ENCODE data around the gene RND2. TPM values are rescaled to one million over a fixed set of nuclear protein-coding genes. Genes with fewer than 3 reads are reported as not detected.
"Not testable (repeated sequence)": the region's sequence is repeated elsewhere in the genome, so short reads cannot be mapped to it uniquely, and the experiment has no call there.

RND2 gene
- total and polyA plus RNA-seq, 2 donors (not counting 1 experiment from before 2014, with no cell fraction given), result 0.54 to 0.99 TPM

GRCh38 chr17:42997390-42997983, 27.5 kb upstream of the RND2 start:
- no peak for DNase-seq (ENCODE audit: low read depth in 2 of 2)
- Histone ChIP-seq H3K4me3 (replicated peaks in 1 of 4; ENCODE audit: control extremely low read depth in 1 of 4, insufficient read depth in 1 of 4, low read depth in 3 of 4, low read length in 4 of 4) (peak overlapping the region; percentile 6 to 46 (median 28)), H3K79me2 (ENCODE audit: control insufficient read depth, insufficient read depth, low read length) (peaks cover 26% of the 10 kb centered on the region), H4K20me1 (ENCODE audit: control insufficient read depth, extremely low read depth, insufficient read depth, low read length) (peaks cover 2% of the 10 kb centered on the region), H3K4me1 (ENCODE audit: control insufficient read depth, extremely low read depth, insufficient read depth, low read length) (peaks cover 11% of the 10 kb centered on the region), H3K9ac (ENCODE audit: insufficient read depth, low read length) (no peak overlapping the region), H3K27ac (ENCODE audit: insufficient read depth, low read length) (peak overlapping the region; percentile 17), H3K9me3 (ENCODE audit: control insufficient read depth, insufficient read depth, low read depth, low read length) (no peaks in the 10 kb centered on the region), H3K27me3 (ENCODE audit: control insufficient read depth, insufficient read depth, low read length) (no peaks in the 10 kb centered on the region), H2AFZ (ENCODE audit: low read length) (peak overlapping the region; percentile 90), H3K36me3 (ENCODE audit: control insufficient read depth, insufficient read depth, low read length) (peaks cover 11% of the 10 kb centered on the region), H3K4me2 (ENCODE audit: extremely low read depth, insufficient read depth, low read length) (peak overlapping the region; percentile 91)
- no peak for TF ChIP-seq EZH2 (IDR thresholded peaks at IDR 0.05; ENCODE audit: low read length, missing control alignments)

GRCh38 chr17:42997984-42998938, 26.8 kb upstream of the RND2 start, which contains the start of gene RPL27:
TSS of gene RPL27 (plus strand) at chr17:42998419. CDS start at chr17:42998751, 332 bp downstream.
- peak within 1 kb of the TSS; percentile 77 to 99 (median 86) for H3K4me3 ChIP-seq (replicated peaks in 1 of 4; ENCODE audit: control extremely low read depth in 1 of 4, insufficient read depth in 1 of 4, low read depth in 3 of 4, low read length in 4 of 4)
- H3K27me3 ChIP-seq (ENCODE audit: control insufficient read depth, insufficient read depth, low read length), result no peaks in the 10 kb centered on the region
- H3K27ac ChIP-seq (ENCODE audit: insufficient read depth, low read length), result peak within 1 kb of the TSS; percentile 95
- H3K36me3 ChIP-seq (ENCODE audit: control insufficient read depth, insufficient read depth, low read length), result peaks cover 16% of the 10 kb centered on the region
- H4K20me1 ChIP-seq (ENCODE audit: control insufficient read depth, extremely low read depth, insufficient read depth, low read length), result peaks cover 2% of the 10 kb centered on the region
- DNase-seq (ENCODE audit: low read depth in 2 of 2), result peak; percentile 100
- H3K9ac ChIP-seq (ENCODE audit: insufficient read depth, low read length), result peak within 1 kb of the TSS; percentile 85
- TF ChIP-seq EZH2 (IDR thresholded peaks at IDR 0.05; ENCODE audit: low read length, missing control alignments), result no peak
- TF ChIP-seq CTCF (conservative IDR thresholded peaks at IDR 0.05 in 1 of 2, IDR thresholded peaks at IDR 0.05 in 1 of 2; ENCODE audit: low read depth in 1 of 2, low read length in 2 of 2), result peak; percentile 84 to 89
- H3K9me3 ChIP-seq (ENCODE audit: control insufficient read depth, insufficient read depth, low read depth, low read length), result no peaks in the 10 kb centered on the region
- peaks cover 28% of the 10 kb centered on the region for H3K79me2 ChIP-seq (ENCODE audit: control insufficient read depth, insufficient read depth, low read length)
- H3K4me2 ChIP-seq (ENCODE audit: extremely low read depth, insufficient read depth, low read length), result peak within 1 kb of the TSS; percentile 99
- peaks cover 11% of the 10 kb centered on the region for H3K4me1 ChIP-seq (ENCODE audit: control insufficient read depth, extremely low read depth, insufficient read depth, low read length)
- H2AFZ ChIP-seq (ENCODE audit: low read length), result peak within 1 kb of the TSS; percentile 90

- peak overlapping the region; percentile 85 for H3K9ac ChIP-seq (ENCODE audit: insufficient read depth, low read length)
- H3K27ac ChIP-seq (ENCODE audit: insufficient read depth, low read length), result peak overlapping the region; percentile 95
- peak overlapping the region; percentile 99 for H3K4me2 ChIP-seq (ENCODE audit: extremely low read depth, insufficient read depth, low read length)
- DNase-seq (ENCODE audit: low read depth in 2 of 2), result no peak
- TF ChIP-seq CTCF (conservative IDR thresholded peaks at IDR 0.05 in 1 of 2, IDR thresholded peaks at IDR 0.05 in 1 of 2; ENCODE audit: low read depth in 1 of 2, low read length in 2 of 2), result no peak
- TF ChIP-seq EZH2 (IDR thresholded peaks at IDR 0.05; ENCODE audit: low read length, missing control alignments), result no peak
- H3K36me3 ChIP-seq (ENCODE audit: control insufficient read depth, insufficient read depth, low read length), result peaks cover 16% of the 10 kb centered on the region
- H3K27me3 ChIP-seq (ENCODE audit: control insufficient read depth, insufficient read depth, low read length), result no peaks in the 10 kb centered on the region
- no peak overlapping the region for H2AFZ ChIP-seq (ENCODE audit: low read length)
- H3K4me3 ChIP-seq (replicated peaks in 1 of 4; ENCODE audit: control extremely low read depth in 1 of 4, insufficient read depth in 1 of 4, low read depth in 3 of 4, low read length in 4 of 4), result peak overlapping the region; percentile 77 to 99 (median 86)
- H3K79me2 ChIP-seq (ENCODE audit: control insufficient read depth, insufficient read depth, low read length), result peaks cover 28% of the 10 kb centered on the region
- no peaks in the 10 kb centered on the region for H3K9me3 ChIP-seq (ENCODE audit: control insufficient read depth, insufficient read depth, low read depth, low read length)
- peaks cover 11% of the 10 kb centered on the region for H3K4me1 ChIP-seq (ENCODE audit: control insufficient read depth, extremely low read depth, insufficient read depth, low read length)
- H4K20me1 ChIP-seq (ENCODE audit: control insufficient read depth, extremely low read depth, insufficient read depth, low read length), result peaks cover 2% of the 10 kb centered on the region
Observed at GRCh38 chr17:42999003-42999525, 26.0 kb upstream of the RND2 start.

- H3K4me2 ChIP-seq (ENCODE audit: extremely low read depth, insufficient read depth, low read length); H3K4me3 ChIP-seq (replicated peaks in 1 of 4; ENCODE audit: control extremely low read depth in 1 of 4, insufficient read depth in 1 of 4, low read depth in 3 of 4, low read length in 4 of 4): not testable (repeated sequence)
Observed at GRCh38 chr17:43000894-43001293, 24.1 kb upstream of the RND2 start.

More at GRCh38 chr17:43000894-43001293, 24.1 kb upstream of the RND2 start:
- not testable (repeated sequence) for H4K20me1 ChIP-seq (ENCODE audit: control insufficient read depth, extremely low read depth, insufficient read depth, low read length); DNase-seq (ENCODE audit: low read depth in 2 of 2); H3K9me3 ChIP-seq (ENCODE audit: control insufficient read depth, insufficient read depth, low read depth, low read length); H2AFZ ChIP-seq (ENCODE audit: low read length); H3K27me3 ChIP-seq (ENCODE audit: control insufficient read depth, insufficient read depth, low read length); H3K9ac ChIP-seq (ENCODE audit: insufficient read depth, low read length); H3K27ac ChIP-seq (ENCODE audit: insufficient read depth, low read length)
- Histone ChIP-seq H3K36me3 (ENCODE audit: control insufficient read depth, insufficient read depth, low read length) (peaks cover 16% of the 10 kb centered on the region), H3K4me1 (ENCODE audit: control insufficient read depth, extremely low read depth, insufficient read depth, low read length) (peaks cover 11% of the 10 kb centered on the region), H3K79me2 (ENCODE audit: control insufficient read depth, insufficient read depth, low read length) (peaks cover 28% of the 10 kb centered on the region)
